NB4 (cell line): ENCODE results near the gene PSMB11.

Source experiments
- POLR2A ChIP-seq: IDR thresholded peaks from 2 replicates; pipeline ENCODE4 v1.6.1; 2011; ENCODE audit warnings: mild to moderate bottlenecking; ENCODE audit not compliant: insufficient read length; ENCODE audit errors: extremely low read depth
- TF ChIP-seq, protein P1 (sequence below): IDR thresholded peaks from one replicate; pipeline ENCODE4 v1.5.1; 2012; ENCODE audit warnings: low read depth, low read length

DNA sequence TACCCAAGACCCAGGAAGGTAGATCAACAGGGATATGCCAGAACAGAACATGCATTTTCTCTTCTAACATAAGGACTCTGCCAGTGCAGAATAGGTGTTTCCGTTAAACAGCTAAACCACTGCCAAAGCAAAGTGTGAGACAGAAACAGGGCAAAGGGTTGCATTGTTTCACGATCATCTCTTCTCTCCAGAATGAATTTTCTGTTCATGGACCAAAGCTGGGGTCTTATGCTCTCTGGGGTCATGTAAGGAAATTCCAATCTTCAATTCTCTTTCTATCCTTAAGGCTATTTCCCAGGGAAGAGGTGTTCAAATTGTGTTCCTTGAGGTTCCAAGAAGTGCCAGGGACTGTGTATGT is 18.2 kb upstream of the PSMB11 start:
- TF ChIP-seq, protein P1, sequence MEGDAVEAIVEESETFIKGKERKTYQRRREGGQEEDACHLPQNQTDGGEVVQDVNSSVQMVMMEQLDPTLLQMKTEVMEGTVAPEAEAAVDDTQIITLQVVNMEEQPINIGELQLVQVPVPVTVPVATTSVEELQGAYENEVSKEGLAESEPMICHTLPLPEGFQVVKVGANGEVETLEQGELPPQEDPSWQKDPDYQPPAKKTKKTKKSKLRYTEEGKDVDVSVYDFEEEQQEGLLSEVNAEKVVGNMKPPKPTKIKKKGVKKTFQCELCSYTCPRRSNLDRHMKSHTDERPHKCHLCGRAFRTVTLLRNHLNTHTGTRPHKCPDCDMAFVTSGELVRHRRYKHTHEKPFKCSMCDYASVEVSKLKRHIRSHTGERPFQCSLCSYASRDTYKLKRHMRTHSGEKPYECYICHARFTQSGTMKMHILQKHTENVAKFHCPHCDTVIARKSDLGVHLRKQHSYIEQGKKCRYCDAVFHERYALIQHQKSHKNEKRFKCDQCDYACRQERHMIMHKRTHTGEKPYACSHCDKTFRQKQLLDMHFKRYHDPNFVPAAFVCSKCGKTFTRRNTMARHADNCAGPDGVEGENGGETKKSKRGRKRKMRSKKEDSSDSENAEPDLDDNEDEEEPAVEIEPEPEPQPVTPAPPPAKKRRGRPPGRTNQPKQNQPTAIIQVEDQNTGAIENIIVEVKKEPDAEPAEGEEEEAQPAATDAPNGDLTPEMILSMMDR: no peak
- no peak for TF ChIP-seq POLR2A
